ENCODE measurements around the gene FAM168A. TPM values are rescaled to one million over a fixed set of nuclear protein-coding genes. Genes with fewer than 3 reads are reported as not detected.
A peak's percentile ranks its signal among the peaks of the same experiment; 100 is the strongest.

The FAM168A gene
- total RNA-seq, 1 donor from 2014 or later, result 19.3 TPM

DNA sequence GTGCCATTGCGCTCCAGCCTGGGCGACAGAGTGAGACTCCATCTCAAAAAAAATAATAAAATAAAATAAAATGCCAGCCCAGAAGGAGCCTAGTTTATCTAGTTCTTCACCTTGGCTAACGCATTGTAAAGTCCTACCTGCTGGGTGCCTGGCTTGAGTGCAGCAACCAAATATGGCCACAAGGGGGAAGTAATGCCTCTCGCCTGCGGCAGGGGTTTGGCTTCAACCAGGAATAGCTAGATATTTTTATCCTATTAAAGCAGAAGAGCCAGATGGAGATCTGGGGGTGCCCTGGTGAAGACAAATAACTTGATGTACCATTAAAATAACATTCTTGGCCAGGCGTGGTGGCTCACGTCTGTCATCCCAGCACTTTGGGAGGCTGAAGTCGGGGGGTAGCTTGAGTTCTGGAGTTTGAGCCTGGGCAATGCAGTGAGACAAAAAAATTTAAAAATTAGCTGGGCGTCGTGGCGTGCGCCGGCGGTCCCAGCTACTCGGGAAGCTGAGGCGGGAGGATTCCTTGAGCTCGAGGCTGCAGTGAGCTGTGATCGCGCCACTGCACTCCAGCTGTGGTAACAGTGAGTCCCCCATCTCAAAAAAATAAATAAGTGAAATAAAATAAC is 27.9 kb upstream of the FAM168A start:
- H3K4me3 Mint-ChIP-seq, result peak overlapping the region; percentile 37
- peak; percentile 81 for DNase-seq (ENCODE audit: low spot score)
- H3K27ac ChIP-seq, result no peak overlapping the region
- TF ChIP-seq EZH2phosphoT487 (IDR thresholded peaks at IDR 0.05) (no peak), EZH2 (IDR thresholded peaks at IDR 0.05) (no peak)
- TF ChIP-seq, protein P1, sequence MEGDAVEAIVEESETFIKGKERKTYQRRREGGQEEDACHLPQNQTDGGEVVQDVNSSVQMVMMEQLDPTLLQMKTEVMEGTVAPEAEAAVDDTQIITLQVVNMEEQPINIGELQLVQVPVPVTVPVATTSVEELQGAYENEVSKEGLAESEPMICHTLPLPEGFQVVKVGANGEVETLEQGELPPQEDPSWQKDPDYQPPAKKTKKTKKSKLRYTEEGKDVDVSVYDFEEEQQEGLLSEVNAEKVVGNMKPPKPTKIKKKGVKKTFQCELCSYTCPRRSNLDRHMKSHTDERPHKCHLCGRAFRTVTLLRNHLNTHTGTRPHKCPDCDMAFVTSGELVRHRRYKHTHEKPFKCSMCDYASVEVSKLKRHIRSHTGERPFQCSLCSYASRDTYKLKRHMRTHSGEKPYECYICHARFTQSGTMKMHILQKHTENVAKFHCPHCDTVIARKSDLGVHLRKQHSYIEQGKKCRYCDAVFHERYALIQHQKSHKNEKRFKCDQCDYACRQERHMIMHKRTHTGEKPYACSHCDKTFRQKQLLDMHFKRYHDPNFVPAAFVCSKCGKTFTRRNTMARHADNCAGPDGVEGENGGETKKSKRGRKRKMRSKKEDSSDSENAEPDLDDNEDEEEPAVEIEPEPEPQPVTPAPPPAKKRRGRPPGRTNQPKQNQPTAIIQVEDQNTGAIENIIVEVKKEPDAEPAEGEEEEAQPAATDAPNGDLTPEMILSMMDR (IDR thresholded peaks at IDR 0.05), result peak; percentile 95
- H3K9me3 Mint-ChIP-seq, result no peaks in the 10 kb centered on the region
- H3K79me2 ChIP-seq (ENCODE audit: low read depth), result no peaks in the 10 kb centered on the region
- H3K9ac ChIP-seq, result no peak overlapping the region
- no peaks in the 10 kb centered on the region for H4K20me1 ChIP-seq (ENCODE audit: low read depth)
- no peak overlapping the region for H3K4me2 ChIP-seq
- no peak overlapping the region for H3K27ac Mint-ChIP-seq
- no peaks in the 10 kb centered on the region for H3K36me3 ChIP-seq
- no peaks in the 10 kb centered on the region for H3K9me3 ChIP-seq (ENCODE audit: low read depth)
- H3K36me3 Mint-ChIP-seq, result no peaks in the 10 kb centered on the region
- H3K4me1 ChIP-seq, result peaks cover 17% of the 10 kb centered on the region
- no peaks in the 10 kb centered on the region for H3K27me3 ChIP-seq
- H3K4me1 Mint-ChIP-seq, result peaks cover 25% of the 10 kb centered on the region
- peak overlapping the region; percentile 40 for H2AFZ ChIP-seq (replicated peaks)
- peaks cover 25% of the 10 kb centered on the region for H3F3A ChIP-seq (ENCODE audit: low read depth)
- H3K27me3 Mint-ChIP-seq (ENCODE audit: insufficient read depth, low read depth), result peaks cover 4% of the 10 kb centered on the region
- no peak overlapping the region for H3K4me3 ChIP-seq

DNA sequence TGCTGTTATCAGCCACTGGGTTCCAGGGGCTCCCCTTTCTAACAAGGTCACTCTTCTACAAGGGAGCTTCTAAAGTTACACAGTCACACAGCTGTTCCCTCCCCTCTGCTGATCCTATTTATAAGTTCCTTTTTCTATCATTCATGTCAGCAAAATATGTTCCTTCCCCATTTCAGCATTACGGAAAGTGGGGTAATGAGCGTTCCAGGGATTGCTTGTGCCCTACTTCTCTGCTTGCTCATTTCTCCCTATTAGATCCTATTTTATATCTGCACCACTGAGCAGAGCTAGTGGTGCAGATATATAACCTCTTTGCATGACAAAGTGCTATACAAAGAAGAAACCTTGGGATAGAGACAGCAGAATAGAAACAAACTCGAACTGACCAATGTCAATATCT is 25.8 kb upstream of the FAM168A start:
- no peaks in the 10 kb centered on the region for H4K20me1 ChIP-seq (ENCODE audit: low read depth)
- no peaks in the 10 kb centered on the region for H3K9me3 Mint-ChIP-seq
- peaks cover 9% of the 10 kb centered on the region for H3K27me3 Mint-ChIP-seq (ENCODE audit: insufficient read depth, low read depth)
- H3K4me3 ChIP-seq, result no peak overlapping the region
- DNase-seq (ENCODE audit: low spot score), result no peak
- H3K36me3 ChIP-seq, result no peaks in the 10 kb centered on the region
- H3K4me1 Mint-ChIP-seq, result peaks cover 20% of the 10 kb centered on the region
- H3K4me3 Mint-ChIP-seq, result no peak overlapping the region
- H2AFZ ChIP-seq (replicated peaks), result no peak overlapping the region
- no peak overlapping the region for H3K9ac ChIP-seq
- H3K4me2 ChIP-seq, result no peak overlapping the region
- no peak for TF ChIP-seq EZH2 (IDR thresholded peaks at IDR 0.05)
- TF ChIP-seq, protein P1 (IDR thresholded peaks at IDR 0.05), result no peak
- TF ChIP-seq EZH2phosphoT487 (IDR thresholded peaks at IDR 0.05), result no peak
- no peaks in the 10 kb centered on the region for H3K27me3 ChIP-seq
- H3K27ac ChIP-seq, result no peak overlapping the region
- H3F3A ChIP-seq (ENCODE audit: low read depth), result peaks cover 12% of the 10 kb centered on the region
- H3K9me3 ChIP-seq (ENCODE audit: low read depth), result no peaks in the 10 kb centered on the region
- H3K79me2 ChIP-seq (ENCODE audit: low read depth), result no peaks in the 10 kb centered on the region
- peaks cover 2% of the 10 kb centered on the region for H3K4me1 ChIP-seq
- H3K27ac Mint-ChIP-seq, result no peak overlapping the region
- H3K36me3 Mint-ChIP-seq, result no peaks in the 10 kb centered on the region

DNA sequence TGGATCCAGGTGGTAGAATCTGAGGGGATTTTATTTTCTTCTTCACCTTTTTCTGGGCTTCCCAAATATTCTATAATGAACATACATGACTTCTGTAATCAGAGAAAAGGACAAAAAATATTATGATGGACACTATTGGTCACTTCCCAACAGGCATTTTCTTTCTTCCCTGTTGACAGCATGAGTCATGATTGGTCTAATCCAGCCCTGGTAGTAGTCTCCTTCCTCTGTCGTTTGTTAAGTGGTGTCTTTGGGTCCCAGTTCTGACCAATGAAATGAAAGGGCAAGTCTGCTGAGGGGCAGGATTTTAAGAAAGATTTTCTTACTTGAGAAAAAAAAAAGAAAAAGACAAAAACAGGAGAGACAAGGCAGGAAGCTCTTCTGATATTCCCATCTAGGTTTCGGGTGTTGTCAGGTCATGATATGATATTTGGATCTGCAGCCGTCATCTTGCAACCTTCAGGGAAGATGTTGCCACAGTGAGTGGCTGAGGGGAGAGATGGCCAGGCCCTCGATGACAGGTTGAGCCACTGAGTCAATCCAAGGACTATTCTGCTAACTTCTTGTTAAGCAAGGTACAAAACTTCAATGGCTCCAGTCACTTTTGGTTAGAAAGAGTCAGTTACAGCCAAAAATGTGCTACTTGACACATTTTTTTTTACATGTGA is 25.1 kb upstream of the FAM168A start:
- H3K4me3 Mint-ChIP-seq, result no peak overlapping the region
- Histone ChIP-seq H3F3A (ENCODE audit: low read depth) (peaks cover 6% of the 10 kb centered on the region), H3K27me3 (no peaks in the 10 kb centered on the region), H3K27ac (no peak overlapping the region), H3K9me3 (ENCODE audit: low read depth) (no peaks in the 10 kb centered on the region), H3K9ac (no peak overlapping the region), H3K36me3 (no peaks in the 10 kb centered on the region), H3K4me2 (no peak overlapping the region), H3K4me3 (no peak overlapping the region), H3K79me2 (ENCODE audit: low read depth) (no peaks in the 10 kb centered on the region), H4K20me1 (ENCODE audit: low read depth) (no peaks in the 10 kb centered on the region), H2AFZ (replicated peaks) (no peak overlapping the region), H3K4me1 (no peaks in the 10 kb centered on the region)
- H3K36me3 Mint-ChIP-seq, result no peaks in the 10 kb centered on the region
- no peak overlapping the region for H3K27ac Mint-ChIP-seq
- H3K9me3 Mint-ChIP-seq, result no peaks in the 10 kb centered on the region
- no peak for DNase-seq (ENCODE audit: low spot score)
- peaks cover 10% of the 10 kb centered on the region for H3K27me3 Mint-ChIP-seq (ENCODE audit: insufficient read depth, low read depth)
- H3K4me1 Mint-ChIP-seq, result peaks cover 14% of the 10 kb centered on the region
- TF ChIP-seq EZH2phosphoT487 (IDR thresholded peaks at IDR 0.05) (no peak), EZH2 (IDR thresholded peaks at IDR 0.05) (no peak)
- TF ChIP-seq, protein P1 (IDR thresholded peaks at IDR 0.05), result no peak
